ENCODE results near the gene DNASE2B. TPM values are rescaled to one million over a fixed set of nuclear protein-coding genes. Genes with fewer than 3 reads are reported as not detected.

The DNASE2B gene
- total RNA-seq, 2 donors from 2014 or later: not detected

DNA sequence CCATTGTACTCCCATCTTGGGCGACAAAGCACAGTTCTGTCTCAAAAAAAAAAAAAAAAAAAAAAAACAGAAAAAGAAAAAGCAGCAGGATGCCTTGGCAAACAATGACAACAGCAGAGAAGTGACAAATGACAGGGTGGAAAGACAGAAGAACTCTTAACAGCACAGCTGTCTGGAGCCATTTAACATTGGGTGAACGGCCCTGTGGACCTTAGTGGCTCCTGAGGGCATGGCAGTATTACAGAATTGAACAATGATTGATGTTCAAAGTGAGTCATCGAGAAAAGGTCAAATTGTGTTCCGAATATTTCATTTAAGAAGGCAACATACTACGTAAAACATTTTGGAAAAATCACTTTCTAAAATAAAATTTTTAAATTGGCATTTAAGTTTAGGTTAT lies 30.0 kb downstream of the DNASE2B start:
- intact Hi-C loops (cut with DNase I): no loop called here
- Histone ChIP-seq H3K4me1 (peaks cover 6% of the 10 kb centered on the region), H3K9me3 (no peaks in the 10 kb centered on the region), H3K4me3 (no peak overlapping the region), H3K27me3 (no peaks in the 10 kb centered on the region), H3K27ac (no peak overlapping the region), H3K36me3 (replicated peaks in 1 of 2; ENCODE audit: insufficient read depth in 1 of 2, low read depth in 2 of 2) (no peaks in the 10 kb centered on the region)
- ATAC-seq (no peak), DNase-seq (no peak)
- no peak for TF ChIP-seq POLR2A (IDR thresholded peaks at IDR 0.05)
- no peak for TF ChIP-seq CTCF (IDR thresholded peaks at IDR 0.05)
- WGBS, 2 donors: 89 to 95% methylated on average over 5 of the region's 5 CpGs

GRCh38 chr1:84429231-84429630 lies 30.9 kb downstream of the DNASE2B start:
- DNase-seq (no peak), ATAC-seq (no peak)
- no peaks in the 10 kb centered on the region for H3K9me3 ChIP-seq

GRCh38 chr1:84430546-84430945 lies 32.3 kb downstream of the DNASE2B start:
- H3K27ac ChIP-seq: no peak overlapping the region
- ATAC-seq: no peak
- WGBS, 2 donors: 58 to 95% methylated on average over 2 of the region's 2 CpGs

More at GRCh38 chr1:84429231-84429630, 30.9 kb downstream of the DNASE2B start:
- TF ChIP-seq POLR2A (IDR thresholded peaks at IDR 0.05) (no peak), CTCF (IDR thresholded peaks at IDR 0.05) (no peak)
- no peaks in the 10 kb centered on the region for H3K27me3 ChIP-seq
- WGBS, 2 donors: 90 to 100% methylated on average over 1 of the region's 1 CpG
- peaks cover 8% of the 10 kb centered on the region for H3K4me1 ChIP-seq
- no peak overlapping the region for H3K4me3 ChIP-seq
- no peaks in the 10 kb centered on the region for H3K36me3 ChIP-seq (replicated peaks in 1 of 2; ENCODE audit: insufficient read depth in 1 of 2, low read depth in 2 of 2)
- intact Hi-C loops (cut with DNase I): no loop called here
- no peak overlapping the region for H3K27ac ChIP-seq

DNA sequence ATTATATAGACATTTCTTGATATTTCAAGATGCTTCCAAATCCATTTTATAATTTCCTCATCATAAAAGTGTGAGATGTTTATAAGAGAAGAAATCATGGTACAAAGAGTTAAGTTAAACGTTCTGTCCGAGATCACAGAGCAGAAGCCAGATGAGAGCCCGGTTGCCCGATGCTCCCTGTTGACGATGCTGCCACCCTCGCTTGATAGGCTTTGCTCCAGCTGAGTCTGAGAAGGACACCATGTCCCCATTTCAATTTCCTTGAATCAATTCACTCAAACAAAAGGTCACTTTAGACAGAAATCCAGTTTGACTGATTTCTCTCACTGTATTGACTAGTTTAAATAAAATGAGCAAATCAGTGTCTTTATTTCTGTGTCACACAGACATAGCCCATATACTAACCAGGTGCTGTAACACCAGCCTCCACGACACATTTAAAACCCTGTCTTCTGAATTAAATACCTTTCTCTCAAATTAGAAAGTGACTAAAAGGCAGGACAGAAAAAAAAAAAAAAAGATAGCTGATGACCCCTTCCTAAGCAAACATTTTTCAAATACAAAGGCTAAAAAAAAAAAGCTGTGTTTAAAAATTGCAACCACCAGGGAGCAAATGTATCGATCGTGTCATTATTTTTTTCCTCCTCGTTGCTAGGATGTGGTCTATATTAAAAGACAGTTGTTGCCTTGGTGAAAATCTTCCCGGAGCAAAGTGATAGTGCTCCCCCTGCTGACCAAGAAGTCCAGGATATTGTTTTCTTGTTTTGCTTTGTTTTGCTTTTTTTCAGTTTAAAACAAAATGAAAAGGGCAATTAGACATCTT lies 35.2 kb downstream of the DNASE2B start:
- Histone ChIP-seq H3K36me3 (replicated peaks in 1 of 2; ENCODE audit: insufficient read depth in 1 of 2, low read depth in 2 of 2) (no peaks in the 10 kb centered on the region), H3K4me1 (peaks cover 3% of the 10 kb centered on the region), H3K9me3 (no peaks in the 10 kb centered on the region), H3K27me3 (no peaks in the 10 kb centered on the region), H3K4me3 (no peak overlapping the region), H3K27ac (peak overlapping the region in 1 of 4 donors; percentile 30)
- TF ChIP-seq POLR2A (IDR thresholded peaks at IDR 0.05) (no peak), CTCF (IDR thresholded peaks at IDR 0.05) (peak; percentile 53 to 91 (median 89))
- 1 to 5% methylated on average over 11 of the region's 11 CpGs for WGBS, 2 donors
- ATAC-seq (peak; percentile 92), DNase-seq (peak; percentile 55 to 79 (median 64))
- intact Hi-C loops (cut with DNase I): loop anchor here (10.0 kb wide), 1 partner anchor 191 kb away; no protein-coding TSS in a partner anchor

More at GRCh38 chr1:84430546-84430945, 32.3 kb downstream of the DNASE2B start:
- H3K36me3 ChIP-seq (replicated peaks in 1 of 2; ENCODE audit: insufficient read depth in 1 of 2, low read depth in 2 of 2): no peaks in the 10 kb centered on the region
- intact Hi-C loops (cut with DNase I): loop anchor here (10.0 kb wide), 1 partner anchor 194 kb away; no protein-coding TSS in a partner anchor
- no peak for DNase-seq
- peaks cover 3% of the 10 kb centered on the region for H3K4me1 ChIP-seq
- no peaks in the 10 kb centered on the region for H3K9me3 ChIP-seq
- no peaks in the 10 kb centered on the region for H3K27me3 ChIP-seq
- no peak overlapping the region for H3K4me3 ChIP-seq
- TF ChIP-seq CTCF (IDR thresholded peaks at IDR 0.05): no peak
